Endothelial cell of umbilical vein (primary cell): ENCODE measurements around the gene GHSR. TPM values are rescaled to one million over a fixed set of nuclear protein-coding genes. Genes with fewer than 3 reads are reported as not detected.

Experiments
- BruUV-seq: library from RNA; stranded (reverse); fragments of 400-500 nt; replicated peaks from 2 replicates; lab custom pipeline; 2021; lab: Mats Ljungman, UMichigan
- CTCF ChIA-PET: fragments of 300-600, 350-600 bp; sonication (Branson Sonifier 250); formaldehyde crosslinking; loops from one replicate; lab custom pipeline; 2021; ENCODE audit warnings: antibody characterized with exemption, inconsistent platforms; lab: Charles Lee
- POLR2A ChIA-PET: fragments of 300-600, 350-600 bp; sonication (Branson Sonifier 250); formaldehyde crosslinking; loops from one replicate; lab custom pipeline; 2021; ENCODE audit warnings: antibody characterized with exemption, inconsistent platforms; lab: Charles Lee
- DNase-seq: peaks from one replicate; pipeline ENCODE4 v3.0.0-alpha.2; 2011; ENCODE audit warnings: low read depth, low spot score
- FAIRE-seq: peaks from 2 replicates; lab custom pipeline; 2011; peaks lifted over from hg19 to GRCh38; lab: Jason Lieb, UNC
- H2AFZ ChIP-seq: 2 replicates; pipeline ENCODE4 v1.6.0; 2012; ENCODE audit warnings: low read depth, low read length, control low read depth, inconsistent platforms
- H3K27ac ChIP-seq: 2 replicates; pipeline ENCODE4 v1.5.1; 2011; ENCODE audit warnings: low read depth, mild to moderate bottlenecking, control low read depth, low read length, moderate library complexity; ENCODE audit not compliant: insufficient read depth
- H3K27me3 ChIP-seq, 2 experiments: 2 replicates each; pipeline versions ENCODE4 v1.6.0 to v1.6.1; 2011; ENCODE audit warnings: low read length in 2 of 2, mixed read lengths in 1 of 2; ENCODE audit not compliant: control insufficient read depth in 2 of 2, insufficient read depth in 2 of 2
- H3K36me3 ChIP-seq, 2 experiments: 2 replicates in 1 of 2; 3 replicates in 1 of 2; pipeline ENCODE4 v1.5.1; 2011; ENCODE audit warnings: low read length in 2 of 2, mild to moderate bottlenecking in 1 of 2, moderate library complexity in 1 of 2; ENCODE audit not compliant: control insufficient read depth in 2 of 2, insufficient read depth in 2 of 2; ENCODE audit errors: extremely low read depth in 1 of 2
- H3K4me1 ChIP-seq: 3 replicates; pipeline ENCODE4 v1.5.1; 2011; ENCODE audit warnings: mild to moderate bottlenecking, low read length; ENCODE audit not compliant: control insufficient read depth, insufficient read depth; ENCODE audit errors: extremely low read depth
- H3K4me2 ChIP-seq: 2 replicates; pipeline ENCODE4 v1.6.1; 2011; ENCODE audit warnings: low read length, control low read depth, mixed read lengths; ENCODE audit not compliant: insufficient read depth
- H3K4me3 ChIP-seq, 3 experiments: fragments of 200-600 bp in 1 of 3; sonication (generic), shearing (Covaris generic) in 1 of 3; replicated peaks in 1 of 3; 2 replicates each; pipeline ENCODE4 v1.5.1; 2011 to 2016; ENCODE audit warnings: control low read depth in 3 of 3, low read length in 3 of 3, mild to moderate bottlenecking in 2 of 3, inconsistent platforms in 1 of 3, low read depth in 1 of 3, moderate library complexity in 1 of 3; ENCODE audit not compliant: insufficient read depth in 1 of 3
- H3K79me2 ChIP-seq: 2 replicates; pipeline ENCODE4 v1.6.0; 2012; ENCODE audit warnings: low read length, inconsistent platforms; ENCODE audit not compliant: control insufficient read depth, insufficient read depth
- H3K9ac ChIP-seq: replicated peaks from 2 replicates; pipeline ENCODE3; 2011; ENCODE audit warnings: low read length, control low read depth; ENCODE audit not compliant: insufficient read depth; ENCODE audit errors: extremely low read depth
- H3K9me1 ChIP-seq: replicated peaks from 3 replicates; pipeline ENCODE4 v1.6.0; 2011; ENCODE audit warnings: mild to moderate bottlenecking, low read length; ENCODE audit not compliant: control insufficient read depth, insufficient read depth; ENCODE audit errors: extremely low read depth
- H3K9me3 ChIP-seq: replicated peaks from 2 replicates; pipeline ENCODE4 v1.5.1; 2012; ENCODE audit warnings: low read length, inconsistent platforms; ENCODE audit not compliant: control insufficient read depth, insufficient read depth
- H4K20me1 ChIP-seq: replicated peaks from 2 replicates; pipeline ENCODE3; 2011; ENCODE audit warnings: mild to moderate bottlenecking, low read length; ENCODE audit not compliant: control insufficient read depth, insufficient read depth; ENCODE audit errors: extremely low read depth
- EZH2 ChIP-seq: IDR thresholded peaks from 2 replicates; pipeline ENCODE4 v1.6.1; 2012; ENCODE audit warnings: borderline replicate concordance, low read depth, mild to moderate bottlenecking, moderate library complexity, low read length, inconsistent platforms; ENCODE audit not compliant: severe bottlenecking
- FOS ChIP-seq: IDR thresholded peaks from 2 replicates; pipeline ENCODE4 v1.6.1; 2011; ENCODE audit warnings: mild to moderate bottlenecking, low read length, moderate library complexity, borderline replicate concordance; ENCODE audit not compliant: insufficient read depth
- GATA2 ChIP-seq: IDR thresholded peaks from 2 replicates; pipeline ENCODE4 v1.7.0; 2011; ENCODE audit warnings: low read depth, mild to moderate bottlenecking, moderate library complexity, mixed read lengths, low read length; ENCODE audit not compliant: insufficient read length, insufficient read depth
- JUN ChIP-seq: IDR thresholded peaks from 2 replicates; pipeline ENCODE4 v1.6.1; 2011; ENCODE audit warnings: borderline replicate concordance, low read depth; ENCODE audit not compliant: insufficient read length, insufficient read depth
- MYC ChIP-seq: IDR thresholded peaks from one replicate; pipeline ENCODE4 v1.6.1; 2011; ENCODE audit warnings: mild to moderate bottlenecking, low read depth, low read length
- POLR2A ChIP-seq: IDR thresholded peaks from 2 replicates; pipeline ENCODE4 v1.6.1; 2012; ENCODE audit warnings: low read depth, mild to moderate bottlenecking, control low read depth, low read length
- POLR2AphosphoS5 ChIP-seq: IDR thresholded peaks from 2 replicates; pipeline ENCODE4 v1.6.1; 2012; ENCODE audit warnings: low read depth, mild to moderate bottlenecking, control low read depth, low read length, moderate library complexity; ENCODE audit not compliant: insufficient read depth
- dilution Hi-C: fragments of 300-500 bp; cut with MboI; formaldehyde crosslinking; loops from one replicate; pipeline ENCODE4 v1.15.0; 2019; ENCODE audit warnings: low sequenced_read_pairs; ENCODE audit not compliant: extremely low pct_ligation_motif_present
- intact Hi-C: fragments of 100-400 bp; cut with micrococcal nuclease; formaldehyde crosslinking; loops from one replicate; pipeline ENCODE4 v1.10.0; 2022
- polyA plus RNA-seq, 4 experiments: library from polyadenylated mRNA; depleted of rRNA in 3 of 4; stranded (reverse) in 3 of 4; unstranded in 1 of 4; fragments of >200 nt; gene quantifications; 2 replicates each; pipeline versions ENCODE4 v1.2.1 to v1.2.3, GENCODE V29; 2011 to 2012; ENCODE audit warnings: missing spikeins in 1 of 4
- total RNA-seq: library from RNA; stranded (reverse); gene quantifications from 2 replicates; pipeline ENCODE4 v1.2.3, GENCODE V29; 2021
- TF ChIP-seq, protein P1 (sequence below): IDR thresholded peaks from 2 replicates; pipeline ENCODE4 v1.6.1; 2011; ENCODE audit not compliant: insufficient read depth, insufficient read length
- TF ChIP-seq, protein P2 (sequence below), 2 donors: IDR thresholded peaks; 1 replicate in 1 of 2; 2 replicates in 1 of 2; pipeline ENCODE4 v1.5.1; 2011; ENCODE audit warnings: low read length in 2 of 2, mild to moderate bottlenecking in 2 of 2, moderate library complexity in 2 of 2, control low read depth in 1 of 2, inconsistent platforms in 1 of 2, low read depth in 1 of 2; ENCODE audit not compliant: insufficient read depth in 1 of 2; ENCODE audit errors: extremely low read depth in 1 of 2

Gene GHSR
- total and polyA plus RNA-seq, 2 donors (not counting 3 experiments of a cell fraction or from before 2014, with no cell fraction given) = not detected

DNA sequence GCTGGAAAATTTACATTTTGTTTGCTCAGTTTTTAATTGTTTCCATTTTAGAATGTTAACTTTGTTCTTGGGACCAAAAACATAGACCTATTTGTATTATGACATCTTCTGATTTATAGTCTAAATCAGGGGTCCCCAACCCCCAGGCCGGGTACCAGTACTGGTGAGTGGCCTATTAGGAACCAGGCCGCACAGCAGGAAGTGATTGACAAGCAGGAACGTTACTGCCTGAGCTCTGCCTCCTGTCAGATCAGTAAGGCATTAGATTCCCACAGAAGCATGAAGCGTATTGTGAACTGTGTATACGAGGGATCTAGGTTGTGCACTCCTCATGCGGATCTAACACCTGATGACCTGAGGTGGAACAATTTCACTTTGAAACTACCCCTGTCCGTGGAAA is 51.9 kb downstream of the GHSR start:
- H3K9ac ChIP-seq = no peak overlapping the region
- FAIRE-seq (no peak), DNase-seq (no peak)
- ChIA-PET CTCF (interaction anchor here (2.1 kb wide), 1 partner anchor 65 kb away, joined by 5 read pairs; no protein-coding TSS in a partner anchor), POLR2A (no interaction called here)
- H3K4me2 ChIP-seq = no peak overlapping the region
- H3K9me1 ChIP-seq = no peaks in the 10 kb centered on the region
- BruUV-seq = no TSS peak
- H3K9me3 ChIP-seq = no peaks in the 10 kb centered on the region
- H3K27me3 ChIP-seq = no peaks in the 10 kb centered on the region
- no peak overlapping the region for H3K4me3 ChIP-seq
- H3K27ac ChIP-seq = no peak overlapping the region
- H4K20me1 ChIP-seq = no peaks in the 10 kb centered on the region
- TF ChIP-seq JUN (no peak), POLR2A (no peak), GATA2 (no peak), POLR2AphosphoS5 (no peak), EZH2 (no peak), FOS (no peak), MYC (no peak)
- TF ChIP-seq, protein P1, sequence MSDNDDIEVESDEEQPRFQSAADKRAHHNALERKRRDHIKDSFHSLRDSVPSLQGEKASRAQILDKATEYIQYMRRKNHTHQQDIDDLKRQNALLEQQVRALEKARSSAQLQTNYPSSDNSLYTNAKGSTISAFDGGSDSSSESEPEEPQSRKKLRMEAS = no peak
- TF ChIP-seq, protein P2, sequence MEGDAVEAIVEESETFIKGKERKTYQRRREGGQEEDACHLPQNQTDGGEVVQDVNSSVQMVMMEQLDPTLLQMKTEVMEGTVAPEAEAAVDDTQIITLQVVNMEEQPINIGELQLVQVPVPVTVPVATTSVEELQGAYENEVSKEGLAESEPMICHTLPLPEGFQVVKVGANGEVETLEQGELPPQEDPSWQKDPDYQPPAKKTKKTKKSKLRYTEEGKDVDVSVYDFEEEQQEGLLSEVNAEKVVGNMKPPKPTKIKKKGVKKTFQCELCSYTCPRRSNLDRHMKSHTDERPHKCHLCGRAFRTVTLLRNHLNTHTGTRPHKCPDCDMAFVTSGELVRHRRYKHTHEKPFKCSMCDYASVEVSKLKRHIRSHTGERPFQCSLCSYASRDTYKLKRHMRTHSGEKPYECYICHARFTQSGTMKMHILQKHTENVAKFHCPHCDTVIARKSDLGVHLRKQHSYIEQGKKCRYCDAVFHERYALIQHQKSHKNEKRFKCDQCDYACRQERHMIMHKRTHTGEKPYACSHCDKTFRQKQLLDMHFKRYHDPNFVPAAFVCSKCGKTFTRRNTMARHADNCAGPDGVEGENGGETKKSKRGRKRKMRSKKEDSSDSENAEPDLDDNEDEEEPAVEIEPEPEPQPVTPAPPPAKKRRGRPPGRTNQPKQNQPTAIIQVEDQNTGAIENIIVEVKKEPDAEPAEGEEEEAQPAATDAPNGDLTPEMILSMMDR (IDR thresholded peaks at IDR 0.05; ENCODE audit: extremely low read depth in 1 of 2, insufficient read depth in 1 of 2, low read depth in 1 of 2, low read length in 2 of 2) = no peak
- intact Hi-C loops (no loop called here), dilution Hi-C loops (no loop called here)
- no peak overlapping the region for H2AFZ ChIP-seq
- H3K36me3 ChIP-seq = peaks cover 14 to 15% of the 10 kb centered on the region in 2 experiments
- no peaks in the 10 kb centered on the region for H3K4me1 ChIP-seq
- no peaks in the 10 kb centered on the region for H3K79me2 ChIP-seq
